Natural killer cell (primary cell): ENCODE data around the gene KCNJ5. TPM values are rescaled to one million over a fixed set of nuclear protein-coding genes. Genes with fewer than 3 reads are reported as not detected.

ENCODE experiments used
- ATAC-seq, 3 donors: fragments of 150-1000 bp in 2 of 3; fragments of 200-7000 bp in 1 of 3; cut with Tn5 transposase; 1 replicate in 1 of 3; 2 replicates in 2 of 3; pipeline ENCODE4 v1.10.0; 2021; ENCODE audit warnings: mild to moderate bottlenecking in 2 of 3, moderate library complexity in 2 of 3
- DNase-seq, 2 donors: peaks; one replicate each; pipeline versions ENCODE4 v3.0.0 to v3.0.0-alpha.2; 2013 to 2021; ENCODE audit warnings: mixed read lengths in 1 of 2
- H3K27ac ChIP-seq: one replicate; pipeline ENCODE4 v1.5.1; 2013; ENCODE audit warnings: mild to moderate bottlenecking, low read length
- H3K27me3 ChIP-seq: one replicate; pipeline ENCODE4 v1.6.1; 2013; ENCODE audit warnings: low read length; ENCODE audit not compliant: control insufficient read depth, insufficient read depth
- H3K36me3 ChIP-seq: one replicate; pipeline ENCODE4 v1.6.1; 2013; ENCODE audit warnings: low read length; ENCODE audit not compliant: control insufficient read depth, insufficient read depth
- H3K4me1 ChIP-seq: one replicate; pipeline ENCODE4 v1.6.1; 2013; ENCODE audit warnings: low read length; ENCODE audit not compliant: control insufficient read depth, insufficient read depth
- H3K4me3 ChIP-seq: one replicate; pipeline ENCODE4 v1.5.1; 2013; ENCODE audit warnings: low read length
- H3K9me3 ChIP-seq: one replicate; pipeline ENCODE4 v1.6.1; 2013; ENCODE audit warnings: low read length; ENCODE audit not compliant: control insufficient read depth, insufficient read depth
- H3K27ac Mint-ChIP-seq, 2 donors: one replicate each; pipeline ENCODE4 v1.8.0; 2022; ENCODE audit warnings: mild to moderate bottlenecking in 2 of 2, mixed read lengths in 2 of 2, moderate library complexity in 1 of 2
- H3K27me3 Mint-ChIP-seq, 2 donors: one replicate each; pipeline ENCODE4 v1.8.0; 2022; ENCODE audit warnings: low read depth in 2 of 2, mixed read lengths in 2 of 2
- H3K36me3 Mint-ChIP-seq: one replicate; pipeline ENCODE4 v1.8.0; 2022; ENCODE audit warnings: mixed read lengths
- H3K4me1 Mint-ChIP-seq, 2 donors: one replicate each; pipeline ENCODE4 v1.8.0; 2022; ENCODE audit warnings: mixed read lengths in 2 of 2
- H3K4me3 Mint-ChIP-seq: one replicate; pipeline ENCODE4 v1.8.0; 2022; ENCODE audit warnings: mild to moderate bottlenecking, moderate library complexity, mixed read lengths
- H3K9me3 Mint-ChIP-seq, 2 donors: one replicate each; pipeline ENCODE4 v1.8.0; 2022; ENCODE audit warnings: mixed read lengths in 2 of 2
- CTCF ChIP-seq: fragments of 200-600 bp; IDR thresholded peaks from one replicate; pipeline ENCODE4 v1.8.0; 2022; ENCODE audit warnings: antibody characterized with exemption
- WGBS: methylation state at CpG from one replicate; pipeline ENCODE4 v1.1.7; 2013; ENCODE audit warnings: missing lambda C conversion rate; ENCODE audit not compliant: insufficient coverage; 5-methylcytosine and 5-hydroxymethylcytosine counted together
- intact Hi-C: fragments of 100-400 bp; cut with micrococcal nuclease; formaldehyde crosslinking; loops from one replicate; pipeline ENCODE4 v1.14.2; 2022
- total RNA-seq, 4 donors: library from RNA; stranded (reverse); fragments of 120-200 nt in 1 of 4; gene quantifications; one replicate each; pipeline versions ENCODE4 v1.2.3 to v1.2.4, GENCODE V29; 2013 to 2022

Gene KCNJ5
- total RNA-seq, 3 donors from 2014 or later (not counting 1 experiment from before 2014, with no cell fraction given), result 0.09 to 0.18 (median 0.15) TPM

- intact Hi-C loops, result no loop called here
- Histone ChIP-seq H3K9me3 (no peaks in the 10 kb centered on the region), H3K4me1 (peaks cover 29% of the 10 kb centered on the region), H3K36me3 (no peaks in the 10 kb centered on the region), H3K4me3 (no peak overlapping the region), H3K27ac (no peak overlapping the region), H3K27me3 (peaks cover 4% of the 10 kb centered on the region)
- no peak for TF ChIP-seq CTCF
- Mint-ChIP-seq H3K4me3 (no peak overlapping the region), H3K27me3 (peaks cover 54 to 56% of the 10 kb centered on the region in 2 donors), H3K9me3 (peaks cover 0 to 4% of the 10 kb centered on the region in 2 donors), H3K36me3 (no peaks in the 10 kb centered on the region), H3K27ac (no peak overlapping the region), H3K4me1 (peaks cover 22 to 25% of the 10 kb centered on the region in 2 donors)
- ATAC-seq, result no peak
- no peak for DNase-seq
- 92% methylated on average over 3 of the region's 3 CpGs for WGBS
Measured at GRCh38 chr11:128916037-128916572, 24.9 kb downstream of the KCNJ5 start.

GRCh38 chr11:128916681-128917080 lies 25.5 kb downstream of the KCNJ5 start:
- ATAC-seq, result no peak
- Histone ChIP-seq H3K36me3 (no peaks in the 10 kb centered on the region), H3K4me1 (peaks cover 29% of the 10 kb centered on the region), H3K4me3 (no peak overlapping the region), H3K27ac (no peak overlapping the region), H3K9me3 (no peaks in the 10 kb centered on the region), H3K27me3 (peaks cover 4% of the 10 kb centered on the region)
- Mint-ChIP-seq H3K9me3 (peaks cover 0 to 4% of the 10 kb centered on the region in 2 donors), H3K27ac (no peak overlapping the region), H3K36me3 (no peaks in the 10 kb centered on the region), H3K27me3 (peaks cover 58 to 62% of the 10 kb centered on the region in 2 donors), H3K4me3 (no peak overlapping the region), H3K4me1 (peaks cover 22 to 25% of the 10 kb centered on the region in 2 donors)
- WGBS, result 69% methylated on average over 2 of the region's 2 CpGs
- DNase-seq, result no peak
- no peak for TF ChIP-seq CTCF
- intact Hi-C loops, result no loop called here

- H3K36me3 Mint-ChIP-seq, result no peaks in the 10 kb centered on the region
- H3K27me3 Mint-ChIP-seq, result peaks cover 58 to 65% of the 10 kb centered on the region in 2 donors
- H3K27me3 ChIP-seq, result peaks cover 4% of the 10 kb centered on the region
- no peaks in the 10 kb centered on the region for H3K9me3 ChIP-seq
- H3K27ac Mint-ChIP-seq, result peak overlapping the region; percentile 52 to 82
- no peaks in the 10 kb centered on the region for H3K36me3 ChIP-seq
- peak overlapping the region; percentile 67 for H3K4me3 Mint-ChIP-seq
- intact Hi-C loops, result no loop called here
- WGBS, result 67% methylated on average over 5 of the region's 5 CpGs
- peaks cover 0 to 4% of the 10 kb centered on the region in 2 donors for H3K9me3 Mint-ChIP-seq
- ATAC-seq, result peak; percentile 65 to 73 (median 68)
- no peak overlapping the region for H3K27ac ChIP-seq
- no peak for TF ChIP-seq CTCF
- no peak overlapping the region for H3K4me3 ChIP-seq
- no peak for DNase-seq
- peaks cover 22 to 25% of the 10 kb centered on the region in 2 donors for H3K4me1 Mint-ChIP-seq
- H3K4me1 ChIP-seq, result peaks cover 29% of the 10 kb centered on the region
Measured at GRCh38 chr11:128917144-128917724, 26.1 kb downstream of the KCNJ5 start.
